ENCODE data around the gene HOMER1. TPM values are rescaled to one million over a fixed set of nuclear protein-coding genes. Genes with fewer than 3 reads are reported as not detected.

HOMER1 gene
- total and polyA plus RNA-seq, 10 of the 15 experiments (the other 5 are each of a cell fraction or from before 2014, with no cell fraction given): 0.96 to 22.0 (median 7.5) TPM

GRCh38 chr5:79436224-79436623, 77.7 kb downstream of the HOMER1 start (continued):
- TF ChIP-seq NR2F1 (conservative IDR thresholded peaks at IDR 0.05): no peak

GRCh38 chr5:79430196-79430595, 83.7 kb downstream of the HOMER1 start:
- H3K4me2 ChIP-seq (ENCODE audit: control insufficient read depth, insufficient read depth): no peak overlapping the region
- intact Hi-C loops (cut with micrococcal nuclease; ENCODE audit: unreplicated experiment): no loop called here
- SMC1A ChIA-PET (ENCODE audit: uncharacterized antibody, unreplicated experiment): no interaction called here
- ATAC-seq (no peak), DNase-seq (ENCODE audit: low read depth, low spot score) (no peak), FAIRE-seq (no peak)
- no peak overlapping the region for H2AFZ ChIP-seq (ENCODE audit: control insufficient read depth, low read depth, low read length)
- H3K4me1 ChIP-seq (ENCODE audit: control insufficient read depth, insufficient read depth, low read length): no peaks in the 10 kb centered on the region
- no peak overlapping the region for H3K4me3 ChIP-seq
- H3K27me3 ChIP-seq (replicated peaks in 1 of 2; ENCODE audit: control insufficient read depth in 2 of 2, insufficient read depth in 2 of 2, low read length in 1 of 2): no peaks in the 10 kb centered on the region
- no peak overlapping the region for H3K27ac ChIP-seq (ENCODE audit: control insufficient read depth, insufficient read depth)
- H3K36me3 ChIP-seq (ENCODE audit: control insufficient read depth in 2 of 2, insufficient read depth in 2 of 2, low read length in 1 of 2): no peaks in the 10 kb centered on the region
- CTCF ChIA-PET: no interaction called here
- TF ChIP-seq, protein P1, sequence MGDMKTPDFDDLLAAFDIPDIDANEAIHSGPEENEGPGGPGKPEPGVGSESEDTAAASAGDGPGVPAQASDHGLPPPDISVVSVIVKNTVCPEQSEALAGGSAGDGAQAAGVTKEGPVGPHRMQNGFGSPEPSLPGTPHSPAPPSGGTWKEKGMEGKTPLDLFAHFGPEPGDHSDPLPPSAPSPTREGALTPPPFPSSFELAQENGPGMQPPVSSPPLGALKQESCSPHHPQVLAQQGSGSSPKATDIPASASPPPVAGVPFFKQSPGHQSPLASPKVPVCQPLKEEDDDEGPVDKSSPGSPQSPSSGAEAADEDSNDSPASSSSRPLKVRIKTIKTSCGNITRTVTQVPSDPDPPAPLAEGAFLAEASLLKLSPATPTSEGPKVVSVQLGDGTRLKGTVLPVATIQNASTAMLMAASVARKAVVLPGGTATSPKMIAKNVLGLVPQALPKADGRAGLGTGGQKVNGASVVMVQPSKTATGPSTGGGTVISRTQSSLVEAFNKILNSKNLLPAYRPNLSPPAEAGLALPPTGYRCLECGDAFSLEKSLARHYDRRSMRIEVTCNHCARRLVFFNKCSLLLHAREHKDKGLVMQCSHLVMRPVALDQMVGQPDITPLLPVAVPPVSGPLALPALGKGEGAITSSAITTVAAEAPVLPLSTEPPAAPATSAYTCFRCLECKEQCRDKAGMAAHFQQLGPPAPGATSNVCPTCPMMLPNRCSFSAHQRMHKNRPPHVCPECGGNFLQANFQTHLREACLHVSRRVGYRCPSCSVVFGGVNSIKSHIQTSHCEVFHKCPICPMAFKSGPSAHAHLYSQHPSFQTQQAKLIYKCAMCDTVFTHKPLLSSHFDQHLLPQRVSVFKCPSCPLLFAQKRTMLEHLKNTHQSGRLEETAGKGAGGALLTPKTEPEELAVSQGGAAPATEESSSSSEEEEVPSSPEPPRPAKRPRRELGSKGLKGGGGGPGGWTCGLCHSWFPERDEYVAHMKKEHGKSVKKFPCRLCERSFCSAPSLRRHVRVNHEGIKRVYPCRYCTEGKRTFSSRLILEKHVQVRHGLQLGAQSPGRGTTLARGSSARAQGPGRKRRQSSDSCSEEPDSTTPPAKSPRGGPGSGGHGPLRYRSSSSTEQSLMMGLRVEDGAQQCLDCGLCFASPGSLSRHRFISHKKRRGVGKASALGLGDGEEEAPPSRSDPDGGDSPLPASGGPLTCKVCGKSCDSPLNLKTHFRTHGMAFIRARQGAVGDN (IDR thresholded peaks at IDR 0.05): no peak
- no peak for TF ChIP-seq EZH2 (IDR thresholded peaks at IDR 0.05; ENCODE audit: borderline replicate concordance, control insufficient read depth, low read depth, low read length)
- no peak for TF ChIP-seq EED (IDR thresholded peaks at IDR 0.05; ENCODE audit: low read depth)
- no peak for TF ChIP-seq IKZF1 (conservative IDR thresholded peaks at IDR 0.05)
- TF ChIP-seq SUZ12 (IDR thresholded peaks at IDR 0.05; ENCODE audit: unreplicated experiment): no peak
- TF ChIP-seq HDGF (IDR thresholded peaks at IDR 0.05): no peak
- BruUV-seq (replicated peaks): no TSS peak
- RAD21 ChIA-PET (ENCODE audit: unreplicated experiment): no interaction called here
- in situ Hi-C loops (cut with MboI): no loop called here
- POLR2A ChIA-PET: no interaction called here
- H4K20me1 ChIP-seq (ENCODE audit: control insufficient read depth, insufficient read depth): no peaks in the 10 kb centered on the region
- H3K79me2 ChIP-seq (ENCODE audit: control insufficient read depth, insufficient read depth, low read length): no peaks in the 10 kb centered on the region
- no peaks in the 10 kb centered on the region for H3K9me3 ChIP-seq (replicated peaks; ENCODE audit: control insufficient read depth, insufficient read depth, low read length)
- no peak overlapping the region for H3K9ac ChIP-seq (ENCODE audit: control insufficient read depth, insufficient read depth, low read length)

Data from GM12878 (cell line).